GM13977 (cell line): ENCODE measurements around the gene LRRC4C.
"Not testable (repeated sequence)": the region's sequence is repeated elsewhere in the genome, so short reads cannot be mapped to it uniquely, and the experiment has no call there.

ENCODE experiments used
- DNase-seq: peaks from one replicate; pipeline ENCODE4 v3.0.0; 2012; ENCODE audit warnings: low spot score
- CTCF ChIP-seq: IDR thresholded peaks from 2 replicates; pipeline ENCODE4 v1.5.1; 2012; ENCODE audit warnings: mild to moderate bottlenecking, control low read depth; ENCODE audit not compliant: insufficient read depth; ENCODE audit errors: extremely low read depth, missing control alignments
- in situ Hi-C: fragments of 300-500 bp; cut with MboI; formaldehyde crosslinking; loops from one replicate; pipeline ENCODE4 v1.12.0; 2022; ENCODE audit warnings: low sequenced_read_pairs, low pct_unique_long_range_greater_than_20kb, mixed read lengths, inconsistent platforms; ENCODE audit not compliant: unreplicated experiment

Gene LRRC4C

GRCh38 chr11:40867991-40868632, 591.3 kb downstream of the LRRC4C start:
- in situ Hi-C loops: no loop called here

GRCh38 chr11:40857754-40858153, 601.7 kb downstream of the LRRC4C start:
- in situ Hi-C loops, DNase-seq: not testable (repeated sequence)

More at GRCh38 chr11:40867991-40868632, 591.3 kb downstream of the LRRC4C start:
- no peak for DNase-seq
- no peak for TF ChIP-seq CTCF

- in situ Hi-C loops: no loop called here
- no peak for TF ChIP-seq CTCF
- no peak for DNase-seq
These were observed 616.6 kb downstream of the LRRC4C start for GRCh38 chr11:40842750-40843339.

- TF ChIP-seq CTCF: no peak
- DNase-seq: no peak
- in situ Hi-C loops: no loop called here
These were observed 618.2 kb downstream of the LRRC4C start for GRCh38 chr11:40841231-40841630.

GRCh38 chr11:40838181-40838683, 621.2 kb downstream of the LRRC4C start:
- DNase-seq: no peak
- TF ChIP-seq CTCF: no peak
- in situ Hi-C loops: no loop called here

- no peak for DNase-seq
- in situ Hi-C loops: no loop called here
- TF ChIP-seq CTCF: no peak
These were observed 632.3 kb downstream of the LRRC4C start for GRCh38 chr11:40827116-40827515.

GRCh38 chr11:40826601-40827000, 632.9 kb downstream of the LRRC4C start:
- in situ Hi-C loops: no loop called here
- DNase-seq: no peak
- no peak for TF ChIP-seq CTCF
